SU-DHL-6 (cell line): ENCODE measurements around the gene DNAH17.

Source experiments
- EZH2phosphoT487 ChIP-seq: fragments of 200-600 bp; sonication (generic), shearing (Covaris generic); conservative IDR thresholded peaks from 2 replicates; pipeline ENCODE4 v1.6.1; 2018; ENCODE audit warnings: mild to moderate bottlenecking, antibody characterized with exemption, low read length, moderate library complexity, mixed read lengths
- TF ChIP-seq, protein P1 (sequence below): fragments of 200-600 bp; sonication (generic); IDR thresholded peaks from one replicate; pipeline ENCODE4 v1.5.1; 2017; ENCODE audit warnings: antibody characterized with exemption, mild to moderate bottlenecking, low read length, moderate library complexity; ENCODE audit not compliant: insufficient read depth, poor library complexity, severe bottlenecking

- TF ChIP-seq, protein P1, sequence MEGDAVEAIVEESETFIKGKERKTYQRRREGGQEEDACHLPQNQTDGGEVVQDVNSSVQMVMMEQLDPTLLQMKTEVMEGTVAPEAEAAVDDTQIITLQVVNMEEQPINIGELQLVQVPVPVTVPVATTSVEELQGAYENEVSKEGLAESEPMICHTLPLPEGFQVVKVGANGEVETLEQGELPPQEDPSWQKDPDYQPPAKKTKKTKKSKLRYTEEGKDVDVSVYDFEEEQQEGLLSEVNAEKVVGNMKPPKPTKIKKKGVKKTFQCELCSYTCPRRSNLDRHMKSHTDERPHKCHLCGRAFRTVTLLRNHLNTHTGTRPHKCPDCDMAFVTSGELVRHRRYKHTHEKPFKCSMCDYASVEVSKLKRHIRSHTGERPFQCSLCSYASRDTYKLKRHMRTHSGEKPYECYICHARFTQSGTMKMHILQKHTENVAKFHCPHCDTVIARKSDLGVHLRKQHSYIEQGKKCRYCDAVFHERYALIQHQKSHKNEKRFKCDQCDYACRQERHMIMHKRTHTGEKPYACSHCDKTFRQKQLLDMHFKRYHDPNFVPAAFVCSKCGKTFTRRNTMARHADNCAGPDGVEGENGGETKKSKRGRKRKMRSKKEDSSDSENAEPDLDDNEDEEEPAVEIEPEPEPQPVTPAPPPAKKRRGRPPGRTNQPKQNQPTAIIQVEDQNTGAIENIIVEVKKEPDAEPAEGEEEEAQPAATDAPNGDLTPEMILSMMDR: no peak
- TF ChIP-seq EZH2phosphoT487: no peak
Measured at GRCh38 chr17:78492116-78492799, 84.9 kb downstream of the DNAH17 start.
